Stimulated activated CD8-positive, alpha-beta memory T cell treated with anti-CD3 and anti-CD28 coated beads, Interleukin-2, amount 100 ng/mL, for 48 hours (primary cell): ENCODE measurements around the gene PRDM16.

Experiments
- DNase-seq, 2 donors: peaks; one replicate each; pipeline ENCODE4 v3.0.0-alpha.2; 2020; ENCODE audit warnings: low read depth in 2 of 2

PRDM16 gene

DNA sequence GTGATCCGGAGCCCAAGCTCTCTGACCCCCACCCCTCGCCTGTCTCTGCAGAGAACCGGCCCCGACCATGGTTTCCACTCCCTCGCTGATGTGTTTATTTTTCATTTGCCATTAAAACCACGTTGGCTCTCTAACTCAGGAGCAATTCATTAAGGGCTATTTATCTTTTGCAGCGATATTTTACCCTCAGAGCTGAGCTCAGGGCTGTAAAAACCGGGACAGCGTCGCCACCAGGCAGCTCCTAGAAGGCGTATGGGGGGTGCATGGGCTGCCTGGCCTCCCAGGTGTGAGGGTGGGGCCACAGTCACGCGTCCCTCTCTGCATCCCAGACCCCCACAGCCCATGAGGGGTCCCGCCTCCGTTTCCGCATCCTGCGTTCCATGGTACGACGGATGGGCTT lies 71.4 kb downstream of the PRDM16 start:
- no peak for DNase-seq

DNA sequence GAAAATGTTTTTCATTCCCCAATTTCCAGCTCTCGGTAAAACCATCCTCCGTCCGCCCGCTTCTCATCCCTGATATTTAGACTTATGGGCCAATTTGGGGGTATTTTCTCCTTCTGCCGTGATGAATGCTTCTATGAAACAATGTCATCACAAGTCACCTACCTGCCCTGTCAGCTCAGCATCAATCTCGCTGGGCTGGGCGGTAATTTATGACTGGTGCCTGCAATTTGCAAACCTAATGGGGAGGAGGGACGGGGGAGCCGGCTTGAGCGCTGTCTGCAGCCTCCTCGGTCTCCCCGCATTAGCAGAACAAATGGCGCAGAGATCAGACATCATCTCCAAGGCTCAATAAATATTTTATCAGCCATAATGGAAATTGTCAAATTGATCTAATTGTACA lies 72.1 kb downstream of the PRDM16 start:
- DNase-seq, result no peak

DNA sequence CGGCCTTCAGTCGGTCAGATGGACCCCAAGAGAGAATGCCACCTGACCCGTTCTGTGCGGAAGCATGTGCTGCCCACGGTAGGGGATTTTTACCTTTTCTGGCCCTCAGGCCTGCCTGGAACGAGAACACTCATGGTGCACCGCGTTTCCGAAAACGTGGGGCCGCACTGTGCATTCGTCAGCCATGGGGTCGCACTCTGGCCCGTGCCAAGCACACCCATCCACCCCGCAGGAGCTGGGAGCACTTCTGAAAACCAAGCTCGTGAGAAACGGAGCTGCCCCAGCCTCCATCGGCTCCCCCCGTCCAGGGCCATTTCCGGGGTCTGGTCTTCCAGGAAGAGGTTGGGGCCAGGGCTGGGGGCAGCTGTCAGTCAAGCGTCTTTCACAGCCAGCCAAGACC lies 72.8 kb downstream of the PRDM16 start:
- DNase-seq, result no peak

DNA sequence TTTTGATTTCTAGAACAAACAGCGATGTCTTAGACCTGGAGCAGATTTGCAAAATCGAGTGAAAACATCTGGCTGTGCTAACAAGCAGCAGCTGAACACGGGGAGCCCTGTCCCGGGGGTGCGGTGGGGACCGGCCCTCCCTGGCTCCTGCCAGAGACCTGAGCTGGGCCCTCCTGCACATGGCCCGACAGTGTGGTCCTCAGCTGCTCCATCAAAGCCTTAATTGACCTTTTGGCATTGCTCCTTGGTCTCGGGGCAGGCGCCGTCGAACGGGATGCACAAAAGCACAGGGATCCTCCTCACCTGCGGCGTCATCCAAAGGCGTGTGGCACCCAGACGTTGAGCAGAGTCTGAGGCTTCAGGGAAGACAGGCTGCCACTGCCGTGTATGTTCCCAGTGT lies 73.2 kb downstream of the PRDM16 start:
- DNase-seq, result no peak

DNA sequence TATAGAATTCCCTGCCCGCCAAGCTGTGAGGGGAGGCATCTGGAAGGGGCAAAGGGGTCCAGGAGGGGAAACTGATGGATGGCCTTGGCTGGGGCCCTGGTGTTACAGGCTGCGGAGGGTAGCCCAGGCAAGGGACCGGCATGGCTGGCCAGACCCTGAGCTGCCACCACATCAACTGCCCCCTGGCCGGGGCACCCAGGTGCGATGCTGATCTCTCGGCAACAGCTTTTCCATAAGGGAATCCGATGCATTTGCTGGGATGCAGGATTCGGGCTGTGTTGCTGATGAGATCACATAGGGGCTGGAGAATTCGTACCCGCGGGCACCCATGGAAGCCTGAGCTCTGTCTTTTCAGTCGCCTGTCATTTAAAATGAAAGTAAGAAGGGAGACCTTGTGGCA lies 73.7 kb downstream of the PRDM16 start:
- no peak for DNase-seq

DNA sequence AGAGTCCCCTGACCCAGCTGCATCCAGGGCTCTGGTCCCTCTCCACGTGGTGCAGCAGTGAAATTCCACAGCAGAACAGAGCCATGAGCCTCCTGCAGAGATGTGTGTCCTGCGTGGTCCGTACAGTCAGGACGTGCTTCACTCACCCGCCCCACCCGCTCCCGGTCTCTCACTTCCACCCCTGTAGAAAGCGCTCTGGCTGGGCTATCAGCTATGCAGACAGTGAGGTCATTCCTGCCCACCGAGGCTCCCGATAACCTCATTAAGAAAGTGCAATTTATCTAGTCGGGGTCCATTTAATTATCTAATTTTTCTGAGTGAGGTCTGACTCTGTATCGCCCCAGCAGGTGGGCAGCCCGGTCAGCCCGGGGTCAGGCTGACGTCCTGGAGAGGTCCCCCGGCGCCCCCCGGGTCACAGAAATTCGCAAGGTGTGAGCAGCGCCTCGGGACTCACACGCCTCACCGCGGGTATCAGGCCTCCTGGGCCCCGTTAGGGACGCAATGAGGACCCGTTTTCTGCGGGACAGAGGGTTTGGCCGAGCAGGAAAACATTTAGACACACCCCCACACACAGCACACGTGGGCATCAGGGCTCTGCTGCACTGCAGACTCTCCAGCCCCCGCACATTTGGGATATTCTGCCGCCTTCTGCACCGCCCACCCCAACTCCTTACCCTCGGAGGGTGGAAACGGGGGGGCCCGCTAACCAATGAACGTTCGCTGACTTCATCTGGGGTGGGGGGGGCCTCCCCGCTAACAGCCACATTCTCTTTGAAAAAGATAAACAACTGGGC lies 76.7 kb downstream of the PRDM16 start:
- DNase-seq, result no peak

DNA sequence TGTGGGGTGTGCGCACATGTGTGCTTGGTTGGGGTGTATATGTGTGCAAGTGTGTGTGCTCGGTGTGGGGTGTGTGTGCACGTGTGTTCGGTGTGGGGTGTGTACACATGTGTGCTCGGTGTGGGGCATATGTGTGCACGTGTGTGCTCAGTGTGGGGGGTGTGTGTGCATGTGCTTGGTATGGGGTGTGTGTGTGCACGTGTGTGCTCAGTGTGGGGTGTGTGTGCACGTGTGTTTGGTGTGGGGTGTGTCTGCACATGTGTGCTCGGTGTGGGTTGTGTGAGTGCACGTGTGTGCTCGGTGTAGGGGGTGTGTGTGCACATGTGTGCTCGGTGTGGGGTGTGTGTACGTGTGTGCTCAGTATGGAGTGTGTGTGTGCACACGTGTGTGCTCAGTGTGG lies 77.5 kb downstream of the PRDM16 start:
- DNase-seq, result no peak

DNA sequence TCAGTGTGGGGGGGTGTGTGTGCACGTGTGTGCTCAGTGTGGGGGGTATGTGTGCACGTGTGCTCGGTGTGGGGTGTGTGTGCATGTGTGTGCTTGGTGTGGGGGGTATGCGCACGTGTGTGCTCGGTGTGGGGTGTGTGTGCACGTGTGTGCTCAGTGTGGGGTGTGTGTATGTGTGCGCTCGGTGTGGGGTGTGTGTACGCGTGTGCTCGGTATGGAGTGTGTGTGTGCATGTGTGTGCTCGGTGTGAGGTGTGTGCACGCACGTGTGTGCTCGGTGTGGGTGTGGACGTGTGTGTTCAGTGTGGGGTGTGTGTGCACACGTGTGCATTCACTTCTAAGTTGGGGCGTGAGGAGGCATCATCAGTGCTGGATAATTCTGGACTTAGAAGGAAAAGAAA lies 77.9 kb downstream of the PRDM16 start:
- no peak for DNase-seq

DNA sequence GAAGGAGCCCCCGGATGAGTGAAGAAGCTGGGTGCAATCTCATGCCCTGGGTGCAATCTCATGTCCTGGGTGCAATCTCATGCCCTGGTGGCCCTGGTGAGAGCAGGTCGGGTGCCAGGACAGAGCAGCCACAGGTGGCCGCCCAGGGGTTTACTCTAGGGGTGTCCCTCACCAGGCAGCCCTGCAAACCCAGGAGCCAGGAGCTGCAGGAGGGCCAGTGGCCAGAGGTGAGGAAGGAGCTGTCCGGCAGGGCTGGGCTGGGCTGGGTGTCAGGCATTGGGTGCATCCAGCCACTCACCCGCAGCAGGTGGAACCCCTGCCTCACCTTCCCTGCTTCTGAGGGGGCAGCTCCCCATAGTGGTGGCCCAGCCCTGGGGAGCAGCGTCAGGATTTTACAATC lies 79.2 kb downstream of the PRDM16 start:
- no peak for DNase-seq

DNA sequence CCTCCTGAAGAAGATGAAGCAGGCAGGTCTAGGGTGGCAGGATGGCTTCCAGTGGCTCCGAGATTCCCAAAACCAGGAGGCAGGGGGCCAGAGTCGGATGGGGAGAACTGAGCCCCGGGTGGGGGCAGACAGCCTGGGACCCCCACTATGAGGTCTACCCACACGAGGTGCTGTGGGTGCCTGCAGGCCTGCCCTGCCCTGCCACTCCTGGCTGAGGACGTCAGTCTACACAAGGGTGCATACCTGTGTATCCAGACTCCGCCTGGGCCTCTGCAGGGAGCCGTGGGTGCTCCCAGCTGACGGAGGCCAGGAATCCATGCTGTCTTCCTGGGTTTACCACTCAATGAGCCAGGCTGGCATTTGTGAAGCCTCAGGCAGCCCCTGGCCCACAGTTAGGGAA lies 80.3 kb downstream of the PRDM16 start:
- DNase-seq, result no peak

DNA sequence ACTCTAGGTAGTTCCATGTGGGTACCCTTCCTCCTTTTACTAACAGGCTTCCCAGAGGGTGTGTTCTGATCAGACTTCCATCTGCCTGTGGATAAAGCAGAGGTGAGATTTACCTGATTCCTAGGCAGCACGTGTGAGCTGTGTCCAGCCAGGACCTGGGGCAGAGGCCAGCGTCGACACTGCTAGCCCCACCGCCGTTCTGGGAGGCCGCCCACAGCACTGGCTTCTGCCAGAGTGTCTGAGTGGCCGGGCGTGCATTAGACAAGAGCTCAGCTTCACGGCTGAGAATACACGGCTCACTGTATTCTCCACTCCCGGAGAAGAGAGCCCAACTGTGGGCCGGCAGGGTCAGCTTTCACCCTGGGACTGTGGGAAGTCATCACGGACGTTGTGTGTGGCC lies 82.5 kb downstream of the PRDM16 start:
- no peak for DNase-seq

DNA sequence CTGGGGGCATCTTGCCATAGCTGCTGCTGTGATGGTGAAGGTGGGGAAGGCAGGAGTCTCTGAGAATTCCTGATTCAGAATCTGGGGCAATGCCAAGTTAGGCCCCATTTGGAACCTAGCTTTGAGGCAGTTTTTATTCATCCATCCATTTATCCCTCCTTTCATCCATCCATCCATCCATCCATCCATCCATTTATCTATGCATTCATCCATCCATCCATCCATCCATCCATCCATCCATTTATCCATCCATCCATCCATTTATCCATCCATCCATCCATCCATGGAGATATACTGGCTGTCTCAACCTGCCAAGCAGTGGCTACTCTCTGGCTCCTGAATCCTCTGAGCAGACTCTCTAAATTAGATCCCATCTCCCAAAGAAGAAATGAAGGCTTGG lies 83.1 kb downstream of the PRDM16 start:
- DNase-seq, result no peak

DNA sequence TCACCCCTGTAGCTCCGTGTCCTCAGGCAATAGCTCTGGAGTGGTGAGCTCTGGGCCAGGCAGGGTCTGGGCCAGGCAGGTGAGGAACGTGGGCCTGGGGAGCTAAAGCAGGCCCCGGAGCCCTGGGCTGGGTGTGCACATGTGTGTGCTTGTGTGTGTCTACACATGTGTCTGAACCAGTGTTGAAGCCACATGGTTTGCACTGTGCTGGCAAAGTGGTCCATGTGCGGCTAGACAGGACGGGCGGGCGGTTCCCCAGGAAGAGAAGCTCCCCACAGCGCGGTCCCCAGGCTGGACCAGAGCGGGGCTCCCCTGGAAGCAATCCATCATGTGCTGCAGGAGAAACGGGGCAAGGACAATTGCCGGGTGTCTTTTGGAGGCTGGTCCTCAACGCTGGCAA lies 84.2 kb downstream of the PRDM16 start:
- no peak for DNase-seq

DNA sequence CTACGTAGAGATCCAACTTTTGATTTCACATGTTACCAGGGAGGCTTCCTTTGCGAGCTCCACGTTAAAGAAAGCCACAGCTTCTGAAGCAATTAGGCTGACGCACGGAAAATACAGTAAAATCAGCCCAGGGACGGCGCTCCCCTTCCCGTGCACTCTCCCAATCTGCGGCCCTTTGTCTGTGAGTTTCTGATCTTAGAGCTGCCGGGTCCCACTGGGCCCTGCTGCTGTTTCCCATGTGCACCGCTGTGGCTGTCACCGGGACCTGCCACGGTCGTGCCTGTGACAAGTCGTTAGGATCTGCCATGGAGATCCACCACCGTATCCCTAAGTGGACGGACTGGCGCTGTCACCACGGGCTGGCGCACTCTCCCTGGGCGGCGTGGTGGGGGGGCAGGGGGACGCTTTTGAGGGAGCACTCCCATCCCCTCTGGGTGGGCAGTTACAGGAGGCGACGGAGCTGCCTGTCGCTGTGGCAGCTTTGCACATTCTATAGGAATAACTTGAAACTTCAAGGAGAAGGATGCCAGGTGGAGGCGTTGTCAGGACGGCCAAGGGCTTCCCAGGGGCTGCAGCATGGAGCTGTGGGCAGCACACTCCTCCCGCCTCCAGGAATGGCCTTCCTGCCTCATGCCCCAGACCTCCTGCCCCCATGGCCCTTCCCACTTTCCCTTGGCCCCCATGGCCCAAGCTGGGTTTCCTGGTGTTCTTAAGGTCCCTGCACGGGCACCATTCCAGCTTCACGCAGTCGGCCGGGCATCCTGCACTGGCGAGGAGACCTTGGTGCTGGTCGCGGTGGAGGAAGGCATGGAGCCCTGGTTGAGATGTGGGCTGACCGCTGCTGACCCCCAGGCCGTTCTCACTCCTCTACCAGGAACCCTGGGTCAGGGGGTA lies 85.1 kb downstream of the PRDM16 start:
- no peak for DNase-seq

DNA sequence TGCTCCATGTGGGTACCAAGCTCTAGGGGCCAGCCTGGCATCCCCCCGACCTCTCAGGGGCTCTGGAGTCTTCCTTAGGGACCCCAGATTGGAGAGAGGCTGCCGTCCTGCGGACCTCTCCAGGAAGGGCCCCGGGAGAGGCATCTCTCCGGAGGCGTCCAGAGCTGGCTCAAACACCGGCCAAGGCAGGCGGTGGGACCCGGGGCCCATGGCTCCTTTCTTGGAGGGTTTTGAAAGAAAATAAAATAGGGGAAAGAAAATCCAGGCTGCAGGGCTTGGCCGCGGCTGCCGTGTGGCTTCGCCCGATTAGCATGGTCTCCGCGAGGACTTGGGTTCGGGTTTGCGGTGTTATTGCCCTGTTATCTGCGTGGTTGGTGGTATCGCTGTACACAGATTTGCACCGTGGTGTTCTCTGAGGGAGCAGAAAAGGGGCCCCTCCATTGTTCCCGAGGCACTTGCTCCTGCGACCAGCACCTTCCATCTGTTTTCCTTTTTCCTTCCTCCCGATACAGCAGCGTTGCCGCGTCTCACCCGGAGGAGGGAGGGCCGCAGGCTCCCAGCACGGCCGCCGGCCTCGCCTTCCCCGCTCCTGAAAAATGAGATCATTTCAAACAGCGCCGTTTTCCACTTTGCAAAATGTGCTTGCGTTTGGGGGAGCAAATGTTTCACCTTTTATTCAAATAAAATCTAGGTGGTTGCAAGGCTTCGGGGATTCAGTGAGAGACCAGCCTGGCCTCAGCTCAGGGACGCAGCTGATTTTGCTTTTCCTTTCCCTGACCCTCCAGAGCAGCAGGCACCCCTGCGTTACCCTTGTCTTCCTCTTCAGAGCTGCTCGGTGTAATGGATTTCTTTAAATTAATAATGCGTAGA lies 86.3 kb downstream of the PRDM16 start:
- no peak for DNase-seq

DNA sequence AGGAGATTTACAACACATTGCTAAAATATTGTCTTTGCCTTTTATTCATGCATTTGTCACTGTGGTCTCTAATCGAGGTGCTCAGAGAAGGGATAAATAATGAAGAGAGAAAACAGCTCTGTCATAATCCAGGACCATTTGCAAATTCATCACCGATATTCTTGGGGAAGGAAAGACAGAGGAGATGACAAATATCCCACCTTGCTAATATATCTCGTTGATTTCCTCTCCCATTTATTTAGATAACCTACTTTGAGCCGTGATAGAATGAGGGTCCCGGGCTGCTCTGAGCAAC lies 86.9 kb downstream of the PRDM16 start:
- no peak for DNase-seq

DNA sequence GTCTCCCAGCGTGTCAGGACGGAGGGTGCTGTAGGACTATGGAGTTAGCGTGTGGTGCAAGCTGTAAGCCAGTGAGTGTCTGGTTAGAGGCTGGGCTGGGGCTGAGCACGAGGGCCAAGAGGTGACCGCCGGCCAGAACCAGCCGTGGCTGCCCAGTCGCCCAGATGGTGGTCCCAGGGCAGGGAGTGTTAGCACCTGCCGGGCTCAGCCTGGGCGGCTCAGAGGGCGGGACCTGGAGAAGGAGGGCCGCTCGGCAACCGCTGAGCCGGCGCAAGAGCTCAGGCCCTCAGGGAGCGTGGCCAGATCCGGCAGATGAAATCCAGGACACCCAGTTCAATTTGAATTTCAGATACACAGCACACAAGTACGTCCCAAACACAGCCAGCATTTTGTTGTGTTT lies 87.9 kb downstream of the PRDM16 start:
- DNase-seq, result no peak

DNA sequence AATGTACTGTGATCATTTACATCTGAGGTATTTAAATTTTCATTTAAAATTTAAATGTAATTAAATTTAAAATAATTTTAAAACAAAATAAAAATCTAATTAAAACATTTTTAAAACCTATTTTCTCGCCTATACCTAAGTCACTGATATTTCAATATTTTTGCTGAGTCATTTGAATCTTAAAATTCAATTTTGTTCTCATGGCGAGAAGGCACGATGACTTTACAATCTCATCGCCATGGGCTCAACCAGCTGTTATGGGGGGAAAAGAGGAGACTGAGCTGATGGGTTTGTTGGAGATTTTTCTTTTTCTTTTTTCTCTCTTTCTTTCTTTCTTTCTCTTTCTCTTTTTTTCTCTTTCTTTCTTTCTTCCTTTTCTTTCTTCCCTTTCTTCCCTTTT lies 89.3 kb downstream of the PRDM16 start:
- no peak for DNase-seq

DNA sequence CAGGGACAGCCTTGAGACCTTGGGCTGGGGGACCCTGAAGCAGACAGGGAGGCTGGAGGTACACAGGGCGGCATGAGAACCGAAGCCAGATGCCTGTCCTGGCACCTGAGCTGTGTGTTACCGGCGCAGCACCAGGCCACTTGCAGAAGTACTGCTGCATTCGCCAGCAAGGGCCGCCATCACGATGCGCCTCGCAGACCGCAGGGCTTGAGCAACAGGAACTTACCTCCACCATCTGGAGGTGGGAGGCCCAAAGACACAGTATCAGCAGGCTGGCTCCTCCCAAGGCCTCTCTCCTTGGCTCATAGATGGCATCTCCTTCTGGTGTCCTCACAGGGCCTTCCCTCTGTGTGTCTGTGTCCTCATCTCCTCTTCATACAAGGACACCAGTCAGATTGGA lies 90.1 kb downstream of the PRDM16 start:
- no peak for DNase-seq

DNA sequence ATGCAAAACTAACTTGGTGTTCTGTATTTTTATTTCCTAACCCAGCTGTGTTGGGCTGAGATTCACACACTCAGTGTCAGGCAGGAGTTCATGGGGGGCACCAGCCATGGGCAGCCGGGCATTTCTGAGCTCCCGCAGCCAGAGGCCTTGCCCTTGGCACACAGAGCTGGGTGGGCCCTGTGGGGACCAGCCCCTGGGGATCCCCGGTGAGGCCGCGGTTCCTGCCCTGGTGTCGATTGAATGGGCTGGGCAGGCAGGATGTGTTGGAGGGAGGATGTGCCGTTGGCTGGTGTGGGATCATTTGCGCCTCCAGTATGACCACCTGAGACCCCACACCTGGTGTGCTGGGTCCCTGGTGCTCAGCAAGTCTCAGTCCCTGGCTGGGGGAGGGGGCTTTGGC lies 91.0 kb downstream of the PRDM16 start:
- DNase-seq, result no peak

DNA sequence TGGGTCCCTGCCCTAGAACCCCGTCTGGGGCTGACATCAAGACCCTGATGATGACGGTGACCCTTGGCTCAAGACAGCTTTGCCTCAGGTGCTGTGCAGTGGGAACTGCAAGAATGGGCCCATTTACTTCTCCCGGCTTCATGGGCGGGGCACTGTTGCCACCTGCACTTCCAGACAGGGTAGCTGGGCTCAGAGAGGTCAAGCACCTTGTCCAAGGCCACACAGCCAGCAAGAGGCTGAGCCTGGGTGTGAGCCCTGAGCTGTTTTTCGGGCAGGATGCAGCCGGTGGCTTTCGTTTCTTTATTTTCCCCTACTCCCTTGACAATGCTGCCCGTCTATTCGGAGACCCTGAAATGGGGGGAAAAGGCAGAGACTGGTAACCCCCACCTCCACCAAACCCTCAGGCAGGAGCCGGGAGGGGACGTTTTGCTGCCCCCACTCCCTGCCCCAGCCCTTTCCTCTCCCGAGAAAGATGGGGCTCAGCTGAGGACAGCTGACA lies 91.7 kb downstream of the PRDM16 start:
- no peak for DNase-seq

DNA sequence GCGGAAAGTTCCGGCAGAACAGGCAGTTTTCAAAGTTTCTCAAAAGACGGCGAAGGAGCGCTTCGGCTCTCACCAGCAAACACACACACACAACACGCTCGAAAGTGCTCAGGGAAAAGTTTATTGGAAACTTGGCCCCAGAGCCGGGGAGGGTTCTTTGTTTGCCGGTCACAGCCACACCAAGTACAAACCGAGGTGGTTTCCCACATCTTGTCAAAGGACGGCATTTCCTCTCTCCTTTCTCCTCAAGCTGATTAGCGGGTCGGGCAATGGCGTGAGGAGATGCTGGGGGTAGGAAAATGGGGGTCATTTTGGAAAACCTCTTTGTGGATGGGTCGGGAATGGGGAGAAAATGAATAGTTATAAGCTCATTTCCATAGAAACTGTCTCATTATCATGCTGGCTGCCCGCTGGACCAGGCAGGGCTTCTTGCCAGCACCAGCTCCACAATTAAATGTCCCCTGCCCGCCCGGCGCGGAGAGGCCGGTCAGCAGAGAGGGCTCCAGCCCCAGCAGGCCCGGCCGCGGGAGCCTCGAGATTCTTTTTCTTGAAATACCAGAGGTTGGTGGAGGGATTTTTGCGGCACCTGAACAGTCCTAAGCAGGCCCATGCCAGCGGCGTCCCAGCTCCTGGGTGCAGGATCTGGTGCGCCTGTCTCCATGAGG lies 92.3 kb downstream of the PRDM16 start:
- DNase-seq, result no peak
